Measurements from ENCODE around the gene TFEB.
"Not testable (repeated sequence)": the region's sequence is repeated elsewhere in the genome, so short reads cannot be mapped to it uniquely, and the experiment has no call there.

Gene TFEB

DNA sequence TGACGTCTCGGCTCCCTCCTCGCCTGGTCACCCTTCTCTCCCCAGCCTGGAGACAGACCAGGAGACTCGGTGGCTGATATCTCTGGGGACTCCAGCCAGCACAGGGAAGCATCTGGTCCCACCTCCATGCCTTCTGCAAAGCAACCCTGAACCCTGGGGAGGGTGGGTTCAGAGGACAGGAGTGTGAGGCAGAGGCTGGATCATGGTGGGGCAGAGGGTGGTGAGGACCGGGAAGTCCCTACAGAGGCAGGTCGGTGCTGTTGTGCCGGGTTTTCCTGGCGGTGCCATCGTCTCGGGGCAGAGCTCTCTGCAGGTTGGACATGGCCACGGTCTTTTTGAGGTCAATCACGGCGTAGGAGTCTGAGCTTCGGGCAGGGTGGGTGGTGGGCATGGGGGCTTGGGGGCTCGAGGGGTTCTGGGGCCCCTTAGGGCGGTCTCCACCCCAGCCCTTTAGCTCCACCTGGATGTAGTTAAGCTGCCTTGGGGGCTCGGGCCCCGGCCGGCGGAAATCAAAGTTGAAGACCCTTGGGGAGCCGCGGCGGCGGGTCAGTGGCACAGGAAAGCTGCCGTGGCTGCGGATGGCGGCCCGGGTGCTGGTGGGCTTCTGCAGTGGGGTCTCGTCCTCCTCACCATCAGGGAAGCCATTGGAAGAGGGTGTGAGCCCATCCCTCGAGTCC is 35.1 kb upstream of the TFEB start:
- TF ChIP-seq SUZ12 (IDR thresholded peaks at IDR 0.05; ENCODE audit: extremely low read depth, insufficient read depth, insufficient read length) (no peak), ZNF274 (IDR thresholded peaks at IDR 0.05; ENCODE audit: low read depth, low read length) (no peak), YY1 (IDR thresholded peaks at IDR 0.05; ENCODE audit: insufficient read depth, insufficient read length) (no peak)
- Histone ChIP-seq H3K9ac (ENCODE audit: insufficient read length, low read depth) (no peak overlapping the region), H3K36me3 (ENCODE audit: insufficient read depth, insufficient read length, low read length) (peaks cover 39% of the 10 kb centered on the region), H3K9me3 (ENCODE audit: insufficient read depth, low read length) (no peaks in the 10 kb centered on the region), H3K27me3 (ENCODE audit: insufficient read depth, insufficient read length) (no peaks in the 10 kb centered on the region), H3K4me1 (ENCODE audit: insufficient read depth, insufficient read length) (no peaks in the 10 kb centered on the region), H3K4me3 (ENCODE audit: insufficient read length, low read depth) (no peak overlapping the region)
- no peak for DNase-seq (ENCODE audit: low read depth, low spot score)

DNA sequence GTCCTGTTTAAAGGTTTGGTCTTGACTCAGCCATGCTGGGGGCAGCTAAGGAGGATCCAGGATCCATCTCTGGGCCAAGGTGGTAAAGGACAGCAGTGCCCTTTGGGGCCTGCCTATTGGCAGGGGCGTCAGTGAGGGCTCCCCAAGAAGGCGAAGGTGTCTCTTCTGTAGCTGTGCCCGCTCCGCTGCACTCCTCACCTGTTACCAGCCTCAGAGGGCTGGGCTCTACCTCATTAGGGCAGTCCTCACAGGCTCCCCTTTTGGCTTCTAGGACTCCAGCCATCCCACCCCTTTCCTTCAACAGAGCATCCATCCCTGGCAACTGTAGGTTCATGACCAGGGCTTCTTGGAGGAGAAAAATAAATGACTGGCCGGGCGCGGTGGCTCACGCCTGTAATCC is 34.0 kb upstream of the TFEB start:
- Histone ChIP-seq H3K4me3 (ENCODE audit: insufficient read length, low read depth) (no peak overlapping the region), H3K9ac (ENCODE audit: insufficient read length, low read depth) (no peak overlapping the region), H3K9me3 (ENCODE audit: insufficient read depth, low read length) (no peaks in the 10 kb centered on the region), H3K36me3 (ENCODE audit: insufficient read depth, insufficient read length, low read length) (peaks cover 29% of the 10 kb centered on the region), H3K27me3 (ENCODE audit: insufficient read depth, insufficient read length) (no peaks in the 10 kb centered on the region), H3K4me1 (ENCODE audit: insufficient read depth, insufficient read length) (peaks cover under 1% of the 10 kb centered on the region)
- no peak for TF ChIP-seq YY1 (IDR thresholded peaks at IDR 0.05; ENCODE audit: insufficient read depth, insufficient read length)
- no peak for TF ChIP-seq SUZ12 (IDR thresholded peaks at IDR 0.05; ENCODE audit: extremely low read depth, insufficient read depth, insufficient read length)
- no peak for TF ChIP-seq ZNF274 (IDR thresholded peaks at IDR 0.05; ENCODE audit: low read depth, low read length)
- DNase-seq (ENCODE audit: low read depth, low spot score) = no peak

DNA sequence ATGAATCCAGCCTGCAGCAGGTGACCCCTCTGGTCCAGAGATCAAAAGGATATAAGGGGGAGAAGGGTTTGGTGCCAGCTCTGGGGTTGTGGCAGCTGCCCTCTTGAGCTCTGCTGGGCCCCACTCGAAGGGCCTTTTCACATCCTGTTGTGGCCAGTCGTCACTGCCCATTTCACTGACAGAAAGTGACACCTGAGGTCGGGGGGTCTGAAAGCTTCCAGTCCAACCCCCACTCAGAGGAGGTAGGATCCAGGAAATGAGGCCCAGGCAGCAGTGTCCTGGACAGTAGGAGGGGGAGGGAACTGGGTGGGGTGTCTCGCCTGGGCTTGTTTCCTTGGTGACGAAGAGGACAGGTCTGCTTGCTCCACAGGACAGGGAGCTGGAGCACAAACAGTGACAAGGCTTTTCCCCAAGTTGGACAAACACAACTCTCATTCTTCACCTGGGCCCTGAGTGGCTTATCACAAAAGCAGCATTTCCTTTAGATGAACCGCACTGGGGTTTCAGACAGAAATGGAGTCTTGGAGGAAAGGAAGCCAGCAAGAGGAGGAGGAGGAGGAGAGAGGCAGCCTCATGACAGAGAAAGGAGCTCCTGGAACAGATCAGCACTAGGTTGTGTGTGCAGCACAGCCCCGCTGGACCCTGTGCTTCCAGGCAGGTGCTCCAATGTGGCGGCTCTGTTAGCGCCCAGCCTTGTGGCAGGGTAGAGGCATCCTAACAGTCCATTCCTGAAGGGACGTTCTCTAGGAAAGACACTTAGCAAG is 33.3 kb upstream of the TFEB start:
- H3K9me3 ChIP-seq (ENCODE audit: insufficient read depth, low read length) = no peaks in the 10 kb centered on the region
- H3K36me3 ChIP-seq (ENCODE audit: insufficient read depth, insufficient read length, low read length) = peaks cover 26% of the 10 kb centered on the region
- no peaks in the 10 kb centered on the region for H3K27me3 ChIP-seq (ENCODE audit: insufficient read depth, insufficient read length)
- TF ChIP-seq YY1 (IDR thresholded peaks at IDR 0.05; ENCODE audit: insufficient read depth, insufficient read length) (no peak), ZNF274 (IDR thresholded peaks at IDR 0.05; ENCODE audit: low read depth, low read length) (no peak), SUZ12 (IDR thresholded peaks at IDR 0.05; ENCODE audit: extremely low read depth, insufficient read depth, insufficient read length) (no peak)
- no peak overlapping the region for H3K9ac ChIP-seq (ENCODE audit: insufficient read length, low read depth)
- no peak overlapping the region for H3K4me3 ChIP-seq (ENCODE audit: insufficient read length, low read depth)
- DNase-seq (ENCODE audit: low read depth, low spot score) = no peak
- H3K4me1 ChIP-seq (ENCODE audit: insufficient read depth, insufficient read length) = peaks cover 4% of the 10 kb centered on the region

DNA sequence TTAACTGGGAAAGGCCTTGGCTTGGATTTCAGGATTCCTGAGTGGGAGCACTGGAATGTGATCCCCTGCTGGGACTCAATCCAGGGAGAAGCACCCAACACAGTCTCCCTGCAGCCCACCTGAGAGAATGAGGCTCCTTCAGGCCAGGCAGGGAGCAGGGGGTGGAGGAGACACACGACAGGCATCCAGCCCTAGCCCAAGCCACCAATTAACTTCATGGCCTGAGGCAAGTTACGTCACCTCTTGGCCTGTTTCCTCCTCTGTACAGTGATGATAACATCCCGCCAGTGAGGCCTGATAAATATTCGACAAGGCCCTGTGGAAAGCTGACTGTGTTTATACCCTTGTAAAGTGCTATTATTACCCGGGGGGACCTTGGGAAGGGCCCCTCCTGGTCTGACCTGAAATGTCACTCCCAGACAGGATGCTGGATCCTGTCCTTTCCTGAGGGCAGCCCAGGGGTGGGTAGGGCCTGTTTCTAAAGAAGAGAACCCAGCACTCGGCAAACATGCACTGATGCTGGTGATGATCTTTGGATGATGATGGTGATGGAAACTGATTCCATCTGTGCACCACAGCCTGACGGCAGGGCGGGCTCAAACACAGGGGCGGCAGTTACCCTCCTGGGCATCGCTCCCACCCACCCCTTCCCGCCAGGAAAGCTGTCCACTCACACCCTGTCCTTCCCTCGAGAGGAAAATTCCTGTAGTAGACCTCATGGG is 31.9 kb upstream of the TFEB start:
- no peak overlapping the region for H3K4me3 ChIP-seq (ENCODE audit: insufficient read length, low read depth)
- no peaks in the 10 kb centered on the region for H3K9me3 ChIP-seq (ENCODE audit: insufficient read depth, low read length)
- peaks cover 20% of the 10 kb centered on the region for H3K36me3 ChIP-seq (ENCODE audit: insufficient read depth, insufficient read length, low read length)
- no peaks in the 10 kb centered on the region for H3K27me3 ChIP-seq (ENCODE audit: insufficient read depth, insufficient read length)
- H3K9ac ChIP-seq (ENCODE audit: insufficient read length, low read depth) = no peak overlapping the region
- H3K4me1 ChIP-seq (ENCODE audit: insufficient read depth, insufficient read length) = peaks cover 4% of the 10 kb centered on the region
- no peak for DNase-seq (ENCODE audit: low read depth, low spot score)
- no peak for TF ChIP-seq ZNF274 (IDR thresholded peaks at IDR 0.05; ENCODE audit: low read depth, low read length)
- TF ChIP-seq YY1 (IDR thresholded peaks at IDR 0.05; ENCODE audit: insufficient read depth, insufficient read length) = no peak
- TF ChIP-seq SUZ12 (IDR thresholded peaks at IDR 0.05; ENCODE audit: extremely low read depth, insufficient read depth, insufficient read length) = no peak

DNA sequence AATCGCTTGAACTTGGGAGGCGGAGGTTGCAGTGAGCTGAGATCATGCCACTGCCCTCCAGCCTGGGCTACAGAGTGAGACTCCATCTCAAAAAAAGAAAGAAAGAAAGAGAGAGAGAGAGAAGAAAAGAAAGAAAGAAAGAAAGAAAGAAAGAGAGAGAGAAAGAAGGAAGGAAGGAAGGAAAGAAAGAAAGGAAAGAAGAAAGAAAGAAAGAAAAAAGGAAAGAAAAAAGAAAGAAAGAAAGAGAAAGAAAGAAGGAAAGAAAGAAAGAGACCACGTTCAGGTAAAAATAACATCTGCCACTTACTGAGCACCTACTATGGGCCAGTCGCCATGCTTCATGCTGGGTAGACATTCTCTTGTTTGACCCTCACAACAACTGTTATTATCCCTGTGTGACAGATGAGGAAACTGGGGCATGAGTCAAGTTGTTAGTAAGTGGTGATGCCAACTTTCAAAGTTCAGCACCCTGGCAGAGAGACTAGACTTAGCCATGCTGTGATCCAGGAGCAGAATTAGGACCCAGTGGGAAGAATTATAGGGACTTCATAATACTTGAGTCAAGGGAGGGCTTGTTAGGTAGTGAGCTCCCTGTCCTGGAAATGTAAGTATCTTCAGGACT is 30.7 kb upstream of the TFEB start:
- not testable (repeated sequence) for H3K36me3 ChIP-seq (ENCODE audit: insufficient read depth, insufficient read length, low read length); H3K27me3 ChIP-seq (ENCODE audit: insufficient read depth, insufficient read length); H3K4me1 ChIP-seq (ENCODE audit: insufficient read depth, insufficient read length); H3K4me3 ChIP-seq (ENCODE audit: insufficient read length, low read depth); H3K9me3 ChIP-seq (ENCODE audit: insufficient read depth, low read length); DNase-seq (ENCODE audit: low read depth, low spot score); H3K9ac ChIP-seq (ENCODE audit: insufficient read length, low read depth)

DNA sequence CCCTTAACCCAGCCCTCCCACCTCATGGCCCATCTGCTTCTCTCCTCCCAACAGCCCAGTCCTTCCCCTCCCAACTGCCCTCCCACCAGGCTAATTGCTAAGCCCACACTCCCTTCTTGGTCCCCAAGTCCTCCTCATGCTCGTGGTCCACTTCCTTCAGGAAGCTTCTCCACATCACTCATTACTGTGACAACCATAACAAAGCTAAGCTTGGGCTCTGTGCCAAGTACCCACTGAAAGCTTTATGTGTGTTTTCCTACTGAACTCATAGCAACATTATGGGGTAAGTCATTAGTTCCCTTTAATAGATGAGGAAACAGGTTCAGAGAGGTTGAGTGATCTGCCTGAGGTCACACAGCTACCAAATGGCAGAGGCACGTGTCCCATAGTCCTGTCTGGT is 28.1 kb upstream of the TFEB start:
- no peaks in the 10 kb centered on the region for H3K9me3 ChIP-seq (ENCODE audit: insufficient read depth, low read length)
- peaks cover 6% of the 10 kb centered on the region for H3K4me1 ChIP-seq (ENCODE audit: insufficient read depth, insufficient read length)
- no peak overlapping the region for H3K9ac ChIP-seq (ENCODE audit: insufficient read length, low read depth)
- no peak for TF ChIP-seq YY1 (IDR thresholded peaks at IDR 0.05; ENCODE audit: insufficient read depth, insufficient read length)
- TF ChIP-seq SUZ12 (IDR thresholded peaks at IDR 0.05; ENCODE audit: extremely low read depth, insufficient read depth, insufficient read length) = no peak
- no peak for TF ChIP-seq ZNF274 (IDR thresholded peaks at IDR 0.05; ENCODE audit: low read depth, low read length)
- H3K36me3 ChIP-seq (ENCODE audit: insufficient read depth, insufficient read length, low read length) = no peaks in the 10 kb centered on the region
- no peak for DNase-seq (ENCODE audit: low read depth, low spot score)
- H3K4me3 ChIP-seq (ENCODE audit: insufficient read length, low read depth) = no peak overlapping the region
- H3K27me3 ChIP-seq (ENCODE audit: insufficient read depth, insufficient read length) = no peaks in the 10 kb centered on the region

Data from NT2/D1 (cell line).